NCI-H2107 (cell line): ENCODE results near the gene CAVIN1.
"Not testable (repeated sequence)": the region's sequence is repeated elsewhere in the genome, so short reads cannot be mapped to it uniquely, and the experiment has no call there.

Experiments
- DNase-seq: peaks from one replicate; lab custom pipeline; 2025; lab: John Stamatoyannopoulos, UW

The CAVIN1 gene

GRCh38 chr17:42378359-42378958 is 44.6 kb downstream of the CAVIN1 start:
- no peak for DNase-seq

- no peak for DNase-seq
Observed at GRCh38 chr17:42373896-42374295, 49.2 kb downstream of the CAVIN1 start.

GRCh38 chr17:42372142-42372541 is 50.9 kb downstream of the CAVIN1 start:
- DNase-seq: no peak

- not testable (repeated sequence) for DNase-seq
Observed at GRCh38 chr17:42368797-42369561, 54.1 kb downstream of the CAVIN1 start.

GRCh38 chr17:42368310-42368709 is 54.7 kb downstream of the CAVIN1 start:
- not testable (repeated sequence) for DNase-seq

GRCh38 chr17:42366176-42367023 is 56.7 kb downstream of the CAVIN1 start:
- not testable (repeated sequence) for DNase-seq

GRCh38 chr17:42365136-42365535 is 57.9 kb downstream of the CAVIN1 start:
- no peak for DNase-seq

GRCh38 chr17:42363767-42364585 is 59.1 kb downstream of the CAVIN1 start:
- no peak for DNase-seq

- DNase-seq: no peak
Observed at GRCh38 chr17:42363231-42363630, 59.8 kb downstream of the CAVIN1 start.

GRCh38 chr17:42362245-42362961 is 60.7 kb downstream of the CAVIN1 start:
- peak; percentile 31 for DNase-seq

GRCh38 chr17:42361781-42362186 is 61.3 kb downstream of the CAVIN1 start:
- no peak for DNase-seq

GRCh38 chr17:42360388-42360787 is 62.7 kb downstream of the CAVIN1 start:
- DNase-seq: not testable (repeated sequence)

- no peak for DNase-seq
Observed at GRCh38 chr17:42359133-42359532, 63.9 kb downstream of the CAVIN1 start.

- DNase-seq: no peak
Observed at GRCh38 chr17:42358434-42358833, 64.6 kb downstream of the CAVIN1 start.

- no peak for DNase-seq
Observed at GRCh38 chr17:42354956-42355843, 67.9 kb downstream of the CAVIN1 start.
